COLO668 (cell line): ENCODE measurements around the gene MMP28.
"Not testable (repeated sequence)": the region's sequence is repeated elsewhere in the genome, so short reads cannot be mapped to it uniquely, and the experiment has no call there.

ENCODE experiments used
- DNase-seq: peaks from one replicate; lab custom pipeline; 2025; ENCODE audit not compliant: unreplicated experiment; lab: John Stamatoyannopoulos, UW

Gene MMP28

GRCh38 chr17:35766489-35766877 is 29.0 kb downstream of the MMP28 start:
- no peak for DNase-seq

- no peak for DNase-seq
Measured at GRCh38 chr17:35765756-35766488, 29.5 kb downstream of the MMP28 start.

GRCh38 chr17:35765086-35765710 is 30.2 kb downstream of the MMP28 start:
- no peak for DNase-seq

- peak; percentile 90 for DNase-seq
Measured at GRCh38 chr17:35764123-35764991, 31.1 kb downstream of the MMP28 start.

GRCh38 chr17:35763767-35764122 is 31.7 kb downstream of the MMP28 start:
- DNase-seq = no peak

- no peak for DNase-seq
Measured at GRCh38 chr17:35761601-35762000, 33.8 kb downstream of the MMP28 start.

GRCh38 chr17:35760587-35760986 is 34.9 kb downstream of the MMP28 start, which contains the start of gene C17orf50:
TSS of gene C17orf50 (plus strand) at chr17:35760887. CDS start at chr17:35760942, 55 bp downstream.
- DNase-seq = no peak

GRCh38 chr17:35757243-35757642 is 38.2 kb downstream of the MMP28 start:
- DNase-seq = no peak

- DNase-seq = no peak
Measured at GRCh38 chr17:35752945-35753764, 42.3 kb downstream of the MMP28 start, which contains the start of gene GAS2L2. TSS of gene GAS2L2 (minus strand) at chr17:35753239. CDS start at chr17:35752850, 389 bp downstream.

GRCh38 chr17:35752471-35752870 is 43.0 kb downstream of the MMP28 start:
- peak; percentile 17 for DNase-seq

GRCh38 chr17:35751541-35751940 is 43.9 kb downstream of the MMP28 start:
- not testable (repeated sequence) for DNase-seq

- no peak for DNase-seq
Measured at GRCh38 chr17:35750526-35751395, 44.7 kb downstream of the MMP28 start.

GRCh38 chr17:35749560-35750412 is 45.7 kb downstream of the MMP28 start:
- DNase-seq = no peak

GRCh38 chr17:35748979-35749378 is 46.5 kb downstream of the MMP28 start:
- DNase-seq = no peak

- DNase-seq = no peak
Measured at GRCh38 chr17:35748341-35748841, 47.0 kb downstream of the MMP28 start.

GRCh38 chr17:35747540-35748017 is 47.9 kb downstream of the MMP28 start:
- peak; percentile 48 for DNase-seq

GRCh38 chr17:35745749-35746320 is 49.6 kb downstream of the MMP28 start:
- no peak for DNase-seq

GRCh38 chr17:35745246-35745645 is 50.2 kb downstream of the MMP28 start:
- DNase-seq = no peak
